Ectodermal cell (in vitro differentiated cells): ENCODE data around the gene ADARB1.

Experiments
- H3K27ac ChIP-seq: 2 replicates; pipeline ENCODE4 v1.7.0; 2013; ENCODE audit warnings: mild to moderate bottlenecking, low read depth, low read length; ENCODE audit not compliant: insufficient read depth, poor library complexity, severe bottlenecking
- H3K27me3 ChIP-seq: 2 replicates; pipeline ENCODE4 v1.7.0; 2013; ENCODE audit warnings: mild to moderate bottlenecking, low read length; ENCODE audit not compliant: insufficient read depth, control insufficient read depth, poor library complexity, severe bottlenecking
- H3K36me3 ChIP-seq: one replicate; pipeline ENCODE4 v1.7.0; 2013; ENCODE audit warnings: low read length; ENCODE audit not compliant: control insufficient read depth, insufficient read depth
- H3K4me1 ChIP-seq: one replicate; pipeline ENCODE4 v1.7.0; 2013; ENCODE audit warnings: low read length; ENCODE audit not compliant: control insufficient read depth, insufficient read depth
- H3K4me3 ChIP-seq: 2 replicates; pipeline ENCODE4 v1.7.0; 2013; ENCODE audit warnings: low read depth, low read length, control low read depth; ENCODE audit not compliant: insufficient read depth
- H3K9me3 ChIP-seq: 2 replicates; pipeline ENCODE4 v1.7.0; 2013; ENCODE audit warnings: mild to moderate bottlenecking, low read length, moderate library complexity; ENCODE audit not compliant: control insufficient read depth
- WGBS, 2 experiments: methylation state at CpG; one replicate each; pipeline ENCODE4 v1.1.7; 2013; ENCODE audit warnings: missing lambda C conversion rate in 2 of 2; 5-methylcytosine and 5-hydroxymethylcytosine counted together

The ADARB1 gene

DNA sequence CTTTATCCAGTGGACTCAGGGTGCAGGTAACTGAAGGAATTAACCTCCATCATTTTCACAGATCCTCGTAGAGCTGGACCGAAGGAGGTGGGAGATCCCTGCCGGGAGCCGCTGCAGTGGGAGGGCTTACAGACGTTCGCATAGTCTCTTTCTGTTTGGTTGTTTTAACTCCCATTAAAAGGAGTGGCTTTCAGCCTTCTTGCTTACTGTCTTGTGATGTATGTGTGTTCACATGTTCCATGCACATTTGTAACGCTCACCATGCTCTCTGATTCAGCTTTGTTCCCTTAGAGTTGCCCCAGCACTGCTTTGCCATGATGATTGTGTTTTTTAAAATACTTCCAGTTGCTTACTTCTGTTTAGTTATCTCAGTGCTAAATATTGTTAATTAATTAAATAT lies 85.8 kb downstream of the ADARB1 start:
- Histone ChIP-seq H3K27ac (no peak overlapping the region), H3K36me3 (no peaks in the 10 kb centered on the region), H3K4me3 (no peak overlapping the region)

DNA sequence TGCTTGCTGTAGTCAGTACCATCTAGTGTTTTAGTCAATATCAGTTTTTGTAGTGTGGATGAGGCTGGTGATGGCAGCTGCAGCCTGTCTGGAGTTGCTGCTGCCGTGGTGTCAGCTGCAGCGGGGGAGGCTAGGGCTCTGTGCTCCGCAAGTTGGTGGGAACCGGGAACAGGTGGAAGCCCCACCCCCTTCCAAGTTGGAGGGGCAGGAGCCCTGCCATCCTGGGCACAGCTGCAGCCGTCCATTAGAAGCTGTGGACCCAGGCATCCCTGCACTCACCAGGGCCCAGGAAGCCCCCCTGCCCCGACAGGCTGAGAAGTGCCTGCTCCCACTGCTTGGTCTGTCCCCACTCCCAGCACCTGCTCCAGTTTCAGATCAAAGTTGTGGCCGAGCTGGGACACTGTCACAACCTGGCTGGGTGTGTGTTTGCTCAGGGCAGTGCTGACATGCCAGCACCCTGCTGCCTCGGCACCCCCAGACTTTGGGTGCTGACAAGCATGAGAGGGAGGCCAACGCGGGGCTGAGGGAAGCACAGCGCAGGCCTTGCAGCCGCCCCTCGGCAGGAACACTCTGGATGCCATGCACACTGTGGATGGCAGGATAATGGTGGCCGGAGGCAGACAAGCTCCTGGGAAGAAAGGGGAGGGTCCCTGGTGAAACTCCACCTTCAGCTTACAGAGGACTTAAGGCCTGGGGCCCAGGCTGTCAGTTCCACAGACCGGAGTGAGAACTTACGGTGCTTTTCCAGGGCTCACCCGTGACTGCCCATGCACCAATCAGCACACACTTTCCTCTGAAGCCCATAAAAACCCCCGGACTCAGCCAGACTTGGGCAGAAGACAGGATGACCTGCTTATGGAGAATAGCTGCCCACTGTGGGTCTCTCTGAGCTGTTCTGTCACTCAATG lies 86.9 kb downstream of the ADARB1 start:
- WGBS, 2 experiments = 84% methylated on average over 18 of the region's 18 CpGs
- H3K27ac ChIP-seq = no peak overlapping the region
- no peak overlapping the region for H3K4me3 ChIP-seq
- H3K36me3 ChIP-seq = no peaks in the 10 kb centered on the region
- H3K9me3 ChIP-seq = no peaks in the 10 kb centered on the region
- no peaks in the 10 kb centered on the region for H3K27me3 ChIP-seq
- H3K4me1 ChIP-seq = peaks cover 6% of the 10 kb centered on the region

More for the DNA sequence above, 85.8 kb downstream of the ADARB1 start:
- WGBS, 2 experiments = 74 to 77% methylated on average over 7 of the region's 7 CpGs
- no peaks in the 10 kb centered on the region for H3K9me3 ChIP-seq
- H3K4me1 ChIP-seq = peaks cover 6% of the 10 kb centered on the region
- H3K27me3 ChIP-seq = no peaks in the 10 kb centered on the region

DNA sequence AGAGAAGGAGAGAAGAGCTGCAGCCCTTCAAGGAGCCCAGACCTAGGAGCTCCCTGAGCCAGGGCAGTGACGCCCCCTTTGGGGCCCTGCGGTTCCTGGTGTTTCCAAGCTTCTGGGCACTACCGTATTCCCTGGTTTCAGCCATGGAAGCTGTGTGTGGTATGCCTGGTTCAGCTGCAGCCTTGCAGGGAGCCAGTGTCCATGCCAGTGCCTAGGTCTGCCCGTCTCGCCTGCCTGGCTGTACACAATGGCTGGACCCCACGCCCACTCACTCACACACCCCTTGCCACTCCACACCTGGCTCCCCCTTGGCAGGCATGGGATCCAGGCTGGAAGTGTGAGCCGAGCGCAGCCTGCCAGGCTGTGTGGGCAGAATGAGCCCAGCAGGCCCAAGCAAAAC lies 87.7 kb downstream of the ADARB1 start:
- Histone ChIP-seq H3K4me1 (peaks cover 6% of the 10 kb centered on the region), H3K36me3 (no peaks in the 10 kb centered on the region), H3K27me3 (no peaks in the 10 kb centered on the region), H3K4me3 (no peak overlapping the region), H3K9me3 (no peaks in the 10 kb centered on the region), H3K27ac (no peak overlapping the region)
- 81 to 85% methylated on average over 8 of the region's 8 CpGs for WGBS, 2 experiments

DNA sequence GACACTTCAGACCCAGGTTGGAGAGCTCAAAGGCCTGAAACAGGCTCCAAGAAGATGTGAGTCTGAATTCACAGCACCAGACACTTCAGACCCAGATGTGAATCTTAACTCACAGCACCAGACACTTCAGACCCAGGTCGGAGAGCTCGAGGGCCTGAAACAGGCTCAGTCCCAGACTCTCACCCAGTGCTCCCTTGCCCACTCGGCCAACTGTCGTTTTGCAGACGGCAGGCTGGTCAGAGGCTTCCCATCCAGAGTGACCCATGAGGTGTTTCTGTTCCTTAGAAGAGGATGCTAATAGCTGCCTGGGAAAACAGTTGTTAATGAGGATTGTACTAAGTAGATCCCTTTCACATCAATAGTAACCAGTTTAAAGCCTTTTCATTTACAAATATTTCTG lies 88.4 kb downstream of the ADARB1 start:
- Histone ChIP-seq H3K27ac (no peak overlapping the region), H3K9me3 (no peaks in the 10 kb centered on the region), H3K4me1 (peaks cover 6% of the 10 kb centered on the region), H3K36me3 (no peaks in the 10 kb centered on the region), H3K27me3 (no peaks in the 10 kb centered on the region), H3K4me3 (no peak overlapping the region)
- WGBS, 2 experiments = 93 to 96% methylated on average over 5 of the region's 5 CpGs

DNA sequence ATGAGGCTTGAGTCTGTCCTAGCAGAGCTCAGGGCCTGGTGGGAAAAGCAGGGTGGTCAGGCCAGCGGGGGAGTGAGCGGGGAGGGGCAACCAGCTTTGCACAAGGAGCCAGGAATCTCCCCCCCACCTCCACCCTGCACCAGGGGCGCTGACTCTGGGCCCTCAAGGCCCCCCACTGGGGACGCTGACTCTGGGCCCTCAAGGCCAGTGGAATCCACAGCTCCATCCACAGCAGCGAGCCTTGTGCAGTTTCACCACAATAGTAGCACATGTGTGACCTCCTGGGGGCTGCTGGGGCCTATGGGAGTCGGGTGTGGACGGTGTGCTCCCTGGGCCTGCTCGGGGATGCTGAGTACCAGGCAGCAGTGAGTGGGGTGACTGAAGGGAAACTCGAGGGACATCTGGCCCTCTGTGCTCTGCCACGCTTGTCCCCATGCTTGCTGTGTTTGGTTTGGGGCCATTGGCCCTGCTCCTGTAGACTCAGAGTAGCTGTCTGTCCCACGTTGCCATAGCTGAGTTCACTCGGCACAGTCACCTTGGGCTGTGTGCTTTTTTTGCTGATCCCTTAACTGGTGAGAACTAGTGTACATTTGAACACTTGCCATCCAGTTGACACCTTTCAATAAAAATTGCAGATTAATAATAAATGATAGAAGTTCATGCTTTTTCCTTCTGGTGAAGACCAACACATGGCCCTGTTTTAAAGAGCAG lies 89.2 kb downstream of the ADARB1 start:
- 89% methylated on average over 12 of the region's 12 CpGs for WGBS, 2 experiments
- H3K4me1 ChIP-seq = peaks cover 6% of the 10 kb centered on the region
- H3K36me3 ChIP-seq = no peaks in the 10 kb centered on the region
- no peak overlapping the region for H3K4me3 ChIP-seq
- no peaks in the 10 kb centered on the region for H3K9me3 ChIP-seq
- no peak overlapping the region for H3K27ac ChIP-seq
- H3K27me3 ChIP-seq = no peaks in the 10 kb centered on the region

DNA sequence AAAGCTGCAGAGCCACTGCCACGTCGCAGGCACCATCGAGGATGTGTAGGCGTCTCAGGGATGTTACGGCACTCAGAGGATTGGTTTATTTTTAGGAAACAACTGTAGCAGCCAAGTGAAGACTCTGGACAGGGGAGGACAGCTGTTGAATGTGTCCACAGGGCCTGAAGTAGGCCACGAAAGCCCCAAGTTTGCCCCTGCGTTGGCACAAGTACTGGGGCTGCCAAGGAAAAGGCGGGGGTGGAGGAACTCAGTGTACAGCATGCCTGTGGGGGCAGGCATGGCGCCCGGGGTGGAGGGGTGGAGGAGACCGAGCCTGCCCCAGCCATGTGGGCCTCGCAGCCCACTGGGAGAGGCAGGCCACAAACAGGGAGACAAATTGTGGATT lies 89.7 kb downstream of the ADARB1 start:
- 87% methylated on average over 12 of the region's 12 CpGs for WGBS, 2 experiments
- Histone ChIP-seq H3K27me3 (no peaks in the 10 kb centered on the region), H3K9me3 (no peaks in the 10 kb centered on the region), H3K4me1 (peaks cover 11% of the 10 kb centered on the region), H3K4me3 (no peak overlapping the region), H3K27ac (no peak overlapping the region), H3K36me3 (no peaks in the 10 kb centered on the region)

DNA sequence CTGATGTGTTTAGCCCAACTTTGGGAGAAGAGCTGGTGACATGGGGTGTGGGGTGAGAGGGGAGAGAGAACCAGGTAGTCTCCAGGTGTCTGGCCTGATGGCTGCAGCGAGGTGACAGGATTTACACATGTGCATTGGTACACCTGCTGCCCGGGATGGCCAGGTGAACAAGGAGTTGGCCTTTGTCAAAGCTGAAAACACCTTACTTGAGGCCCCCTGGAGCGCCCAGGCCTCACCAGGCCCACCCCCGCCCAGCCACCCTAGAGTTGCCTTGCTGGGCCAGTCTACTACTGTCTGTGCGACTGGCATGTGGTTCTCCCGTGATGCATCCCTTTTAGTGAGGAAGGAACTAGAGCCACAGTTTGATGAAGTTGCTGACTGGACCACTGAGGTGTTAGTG lies 90.5 kb downstream of the ADARB1 start:
- no peaks in the 10 kb centered on the region for H3K36me3 ChIP-seq
- H3K4me3 ChIP-seq = no peak overlapping the region
- no peak overlapping the region for H3K27ac ChIP-seq
- no peaks in the 10 kb centered on the region for H3K9me3 ChIP-seq
- H3K27me3 ChIP-seq = no peaks in the 10 kb centered on the region
- WGBS, 2 experiments = 95 to 97% methylated on average over 6 of the region's 6 CpGs
- peaks cover 18% of the 10 kb centered on the region for H3K4me1 ChIP-seq

DNA sequence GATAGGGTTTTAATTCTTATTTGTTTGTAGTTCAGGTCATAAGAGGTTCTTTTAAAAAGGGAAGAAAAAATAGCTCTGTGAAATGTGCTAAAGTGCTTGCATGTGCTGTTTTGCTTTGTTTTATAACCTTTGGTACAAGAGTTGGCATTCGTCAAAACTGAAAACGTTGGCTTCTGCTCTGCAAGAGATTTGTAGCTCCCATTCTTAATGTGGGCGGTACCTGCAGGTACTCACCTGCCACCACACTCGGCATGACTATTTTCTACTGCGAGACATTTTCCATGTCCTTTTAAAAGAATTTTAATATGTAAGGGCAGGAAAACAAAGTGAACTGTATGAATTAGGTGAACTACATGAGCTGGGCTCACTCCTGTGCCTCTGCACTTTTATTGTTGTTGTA lies 92.6 kb downstream of the ADARB1 start:
- WGBS, 2 experiments = 89 to 92% methylated on average over 5 of the region's 5 CpGs
- Histone ChIP-seq H3K36me3 (no peaks in the 10 kb centered on the region), H3K4me1 (peaks cover 13% of the 10 kb centered on the region), H3K27me3 (no peaks in the 10 kb centered on the region), H3K4me3 (no peak overlapping the region), H3K9me3 (no peaks in the 10 kb centered on the region), H3K27ac (no peak overlapping the region)

DNA sequence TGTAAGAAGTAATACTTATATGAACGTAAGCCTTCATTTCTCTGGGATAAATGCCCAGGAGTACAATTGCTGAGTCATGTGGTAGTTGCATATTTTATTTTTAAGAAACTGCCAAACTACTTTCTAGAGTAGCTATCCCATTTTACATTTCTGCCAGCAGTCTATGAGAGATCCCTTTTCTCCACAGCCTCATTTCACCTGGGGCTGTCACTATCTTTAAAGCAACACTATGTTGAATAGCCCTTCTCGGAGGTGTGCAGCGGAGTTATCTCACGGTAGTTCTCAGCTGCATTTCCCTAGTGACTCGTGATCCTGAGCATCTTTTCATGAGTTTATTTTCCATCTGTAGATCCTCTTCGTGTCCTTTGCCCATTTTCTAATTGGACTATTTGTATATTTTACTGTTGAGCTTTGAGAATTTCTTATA lies 93.4 kb downstream of the ADARB1 start:
- 95 to 96% methylated on average over 5 to 6 of the region's 6 CpGs for WGBS, 2 experiments
- Histone ChIP-seq H3K27me3 (no peaks in the 10 kb centered on the region), H3K4me3 (no peak overlapping the region), H3K4me1 (peaks cover 13% of the 10 kb centered on the region), H3K27ac (no peak overlapping the region), H3K9me3 (no peaks in the 10 kb centered on the region), H3K36me3 (no peaks in the 10 kb centered on the region)

DNA sequence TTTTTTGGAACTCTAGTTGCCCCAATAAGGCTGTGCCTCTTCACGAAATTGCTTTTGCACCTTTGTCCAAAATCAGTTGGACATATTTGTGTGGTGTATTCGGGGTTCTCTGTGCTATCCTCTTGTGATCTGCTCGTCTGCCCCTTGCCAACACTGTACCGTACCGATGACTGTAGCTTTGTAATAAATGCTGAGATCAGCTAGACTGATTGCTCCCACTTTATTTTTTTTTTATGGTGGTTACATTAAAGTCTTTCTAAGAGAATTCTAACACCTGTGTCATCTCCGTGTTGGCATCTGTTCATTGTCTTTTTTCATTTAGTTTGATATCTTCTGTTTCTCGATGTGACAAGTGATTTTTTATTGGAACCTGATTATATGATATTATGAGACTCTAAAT lies 94.1 kb downstream of the ADARB1 start:
- H3K27ac ChIP-seq = no peak overlapping the region
- 86 to 92% methylated on average over 6 to 7 of the region's 7 CpGs for WGBS, 2 experiments
- no peak overlapping the region for H3K4me3 ChIP-seq
- H3K4me1 ChIP-seq = peaks cover 13% of the 10 kb centered on the region
- H3K9me3 ChIP-seq = no peaks in the 10 kb centered on the region
- no peaks in the 10 kb centered on the region for H3K36me3 ChIP-seq
- H3K27me3 ChIP-seq = no peaks in the 10 kb centered on the region
